EH (cell line): Measurements from ENCODE around the gene POLR2L.
A peak's percentile ranks its signal among the peaks of the same experiment; 100 is the strongest.

Experiments
- DNase-seq: peaks from one replicate; pipeline ENCODE4 v3.0.0-alpha.2; 2015; ENCODE audit warnings: low read depth

The POLR2L gene

DNA sequence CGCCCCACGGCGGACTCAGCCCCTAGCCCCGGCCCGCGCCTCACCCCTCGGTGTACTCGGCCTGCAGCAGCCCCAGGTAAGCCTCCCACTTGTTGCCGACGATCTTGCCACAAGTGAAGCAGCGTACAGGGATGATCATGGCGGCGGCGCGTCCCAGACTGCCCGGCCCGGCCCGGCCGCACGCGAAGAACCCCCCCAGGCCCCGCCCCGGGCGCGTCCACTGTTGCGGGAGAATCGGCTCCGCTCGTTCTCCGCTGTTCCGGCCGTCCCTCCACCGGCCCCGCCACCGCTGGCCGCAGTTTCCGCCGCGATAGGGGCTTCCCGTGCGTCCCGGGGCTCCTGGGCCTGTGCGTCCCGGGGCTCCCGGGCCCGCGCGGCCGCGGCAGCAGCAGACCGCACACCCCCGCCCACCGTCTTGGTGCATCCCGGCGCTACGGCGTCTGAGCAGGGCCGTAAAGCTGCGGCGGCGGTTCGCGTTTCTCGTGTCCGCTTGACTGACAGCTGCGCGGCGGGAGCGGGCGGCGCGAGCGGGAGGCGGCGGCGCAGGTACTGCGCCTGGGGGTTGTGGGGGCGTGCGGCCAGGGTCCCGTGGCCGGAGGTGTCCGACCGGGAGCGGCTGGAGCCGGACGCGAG, at the start of gene POLR2L, which contains the start of gene TSPAN4:
Gene POLR2L (minus strand): TSS at position 160 of the 633 bp plus-strand sequence. CDS start 21 bp downstream, at position 139.
Gene TSPAN4 (plus strand): TSS at position 483 of the 633 bp plus-strand sequence. CDS start 7,453 bp downstream, outside the sequence.
- DNase-seq = peak; percentile 87

DNA sequence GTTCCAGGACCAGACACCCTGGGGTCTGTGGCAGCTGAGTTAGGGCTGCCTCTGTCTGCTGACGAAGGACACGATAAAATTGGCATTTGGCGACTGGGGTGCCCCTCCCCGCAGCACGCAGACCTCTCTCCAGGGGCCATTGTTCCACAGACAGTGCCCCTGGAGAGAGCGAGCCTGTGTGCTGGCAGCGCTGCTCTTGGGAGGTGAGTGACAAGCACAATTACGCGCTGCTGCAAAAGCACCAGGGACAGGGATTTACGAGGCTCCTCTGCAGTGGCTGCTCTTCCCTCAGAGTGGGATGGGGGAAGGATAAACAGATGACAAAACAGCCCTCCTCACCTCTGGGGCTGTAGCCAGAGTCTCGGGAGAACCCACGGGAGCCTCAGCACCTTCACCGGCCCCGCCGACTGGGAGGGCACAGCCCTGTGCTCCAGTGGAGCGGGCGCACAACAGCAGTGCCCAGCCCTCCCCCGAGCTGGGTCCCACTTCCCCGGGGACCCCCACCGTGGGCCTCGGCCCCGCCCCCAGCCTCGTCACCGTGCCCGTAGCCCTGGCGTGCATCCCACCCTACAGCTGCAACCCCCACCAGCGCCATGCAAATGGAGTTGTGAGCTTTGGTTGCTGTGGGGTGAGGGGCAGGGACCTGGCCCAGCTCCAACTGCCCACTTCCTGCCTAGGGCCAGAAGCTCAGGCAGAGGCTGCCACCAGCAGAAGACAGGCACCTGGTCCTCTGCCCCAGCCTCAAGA, 48.6 kb upstream of the POLR2L start:
- DNase-seq = no peak

DNA sequence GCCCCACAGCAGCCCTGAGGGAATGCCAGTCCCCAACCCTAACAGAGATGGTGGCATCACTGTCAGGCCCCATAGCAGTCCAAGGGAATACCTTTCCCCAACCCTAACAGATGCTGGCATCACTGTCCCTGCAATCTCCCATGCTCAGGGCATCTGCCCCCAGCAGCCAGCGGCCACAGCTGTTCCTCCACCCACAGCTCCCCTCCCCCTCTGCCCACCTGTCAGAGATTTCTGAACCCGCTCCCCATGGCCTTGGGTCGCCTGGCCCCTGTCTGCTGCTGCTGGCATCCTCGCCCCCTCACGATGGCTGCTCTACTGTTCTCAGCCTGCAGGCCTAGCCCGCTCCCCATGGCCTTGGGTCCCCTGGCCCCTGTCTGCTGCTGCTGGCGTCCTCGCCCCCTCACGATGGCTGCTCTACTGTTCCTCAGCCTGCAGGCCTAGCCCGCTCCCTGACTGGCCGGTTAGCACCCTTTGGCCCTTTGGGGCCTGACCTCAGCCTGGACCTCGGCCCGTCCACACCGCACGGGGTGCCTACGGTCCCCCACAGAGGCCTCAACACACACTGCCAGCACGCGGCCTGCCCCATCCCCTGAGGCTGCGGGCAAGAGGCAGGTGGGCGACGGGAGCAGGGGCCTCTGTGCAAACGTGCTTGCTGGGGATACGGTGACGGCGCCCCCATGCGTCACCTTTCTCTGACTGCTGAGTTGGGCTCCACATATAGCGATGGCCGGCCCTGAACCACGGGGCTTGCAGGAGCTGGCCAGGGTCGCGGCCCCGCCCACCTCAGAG, 47.6 kb upstream of the POLR2L start:
- no peak for DNase-seq

DNA sequence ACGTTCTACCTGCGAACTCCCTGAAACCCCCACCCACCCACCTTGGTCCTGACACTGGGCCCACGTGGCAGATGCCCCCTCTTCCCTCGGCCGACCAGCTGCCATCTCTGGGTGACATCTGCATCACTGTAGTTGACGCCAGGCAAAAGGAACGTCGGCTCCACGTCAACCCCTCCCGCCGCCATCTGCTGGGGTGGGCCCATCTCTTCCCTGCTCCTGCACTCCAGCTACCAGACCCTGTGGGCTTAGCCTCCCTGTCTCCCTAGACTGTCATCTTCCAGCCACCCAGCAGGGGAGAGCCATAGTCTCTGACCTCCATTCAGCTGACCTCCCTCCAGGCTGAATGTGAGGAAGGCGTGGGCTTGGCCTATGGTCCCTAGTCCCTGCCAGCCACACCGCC, 46.9 kb upstream of the POLR2L start:
- DNase-seq = no peak

- no peak for DNase-seq
These were observed 46.2 kb upstream of the POLR2L start for GRCh38 chr11:888310-889212.

- no peak for DNase-seq
These were observed 45.3 kb upstream of the POLR2L start for GRCh38 chr11:887589-887988.

DNA sequence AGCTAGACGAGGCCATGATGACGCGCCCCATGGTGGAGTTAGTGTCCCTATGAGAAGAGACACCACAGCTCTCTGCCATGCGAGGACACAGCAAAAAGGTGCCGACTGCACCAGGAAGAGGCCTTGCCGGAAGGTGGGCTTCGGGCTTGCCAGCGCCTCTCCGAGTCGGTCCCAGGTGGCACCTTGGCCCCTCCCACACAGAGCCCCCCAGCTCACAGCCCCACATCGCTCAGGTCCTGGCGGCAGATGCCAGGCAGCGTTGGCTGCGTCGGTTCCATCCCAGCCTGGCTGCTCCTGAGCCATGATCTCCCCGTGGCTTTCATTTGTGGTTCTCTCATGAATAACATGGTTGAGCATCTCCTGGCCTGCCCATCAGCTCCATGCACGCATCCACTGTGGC, 44.2 kb upstream of the POLR2L start:
- no peak for DNase-seq

DNA sequence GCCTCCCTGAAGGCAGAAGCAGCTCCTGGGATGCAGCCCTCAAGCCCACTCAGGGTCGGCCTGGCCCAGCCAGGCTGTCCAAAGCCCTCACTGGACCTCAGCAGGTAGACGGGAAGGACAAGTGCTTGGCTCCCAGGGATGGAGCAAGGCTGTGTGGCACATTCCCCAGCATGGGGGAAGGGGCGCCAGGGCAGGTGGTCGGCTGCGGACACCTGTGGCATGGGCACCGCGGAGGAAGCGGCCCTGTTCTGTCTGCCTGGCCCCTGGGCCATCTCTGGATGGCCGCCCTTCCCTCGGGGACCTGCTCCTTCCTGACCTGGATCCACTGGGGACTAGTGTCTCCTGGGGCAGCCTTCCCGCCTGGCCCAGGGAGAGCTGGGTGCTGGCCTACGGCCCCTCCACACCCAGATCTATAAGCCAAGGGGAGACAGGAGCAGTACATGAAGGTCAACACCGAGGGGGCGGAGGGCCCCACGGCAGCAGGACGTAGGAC, 42.3 kb upstream of the POLR2L start:
- no peak for DNase-seq

- DNase-seq = no peak
These were observed 41.2 kb upstream of the POLR2L start for GRCh38 chr11:883527-883926.

DNA sequence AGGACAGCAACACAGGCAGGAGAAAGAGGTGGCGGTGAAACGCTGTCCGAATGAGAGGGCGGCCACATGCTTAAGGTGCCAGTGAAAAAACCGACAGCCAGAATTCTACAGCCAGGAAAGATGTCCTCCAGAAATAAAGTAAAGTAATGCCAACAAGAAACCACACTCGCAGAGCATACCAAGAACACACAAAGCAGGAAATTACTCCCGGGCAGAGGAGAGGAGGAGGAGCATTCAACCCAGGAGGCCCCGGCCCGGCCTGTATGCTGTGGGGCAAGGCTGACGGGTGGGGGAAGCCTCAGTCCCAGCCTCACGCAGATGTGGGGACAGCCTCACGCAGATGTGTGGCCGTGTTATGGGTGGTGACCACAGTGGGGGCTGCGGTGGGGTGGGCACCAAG, 40.3 kb upstream of the POLR2L start:
- DNase-seq = no peak

DNA sequence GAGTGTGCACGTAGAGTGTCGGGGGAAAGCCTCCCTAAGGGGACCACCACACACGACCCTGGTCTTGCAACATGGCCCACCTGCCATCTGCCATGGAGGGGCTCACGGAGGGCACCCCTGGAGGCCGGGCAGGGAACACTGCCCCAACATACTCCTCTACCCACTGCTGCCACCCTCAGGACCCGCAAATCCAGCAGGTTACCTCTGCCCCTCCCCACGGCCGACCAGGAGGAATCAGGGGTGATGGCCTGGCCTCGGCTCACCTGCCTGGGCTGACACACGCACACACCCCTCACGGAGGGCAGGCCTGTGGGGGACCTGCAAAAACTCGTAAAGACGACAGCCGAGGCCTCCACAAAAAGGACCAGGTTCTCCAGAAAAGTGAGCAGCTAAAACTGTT, 38.1 kb upstream of the POLR2L start:
- DNase-seq = no peak

GRCh38 chr11:877565-877964, 35.2 kb upstream of the POLR2L start:
- DNase-seq = no peak

- DNase-seq = no peak
These were observed 34.2 kb upstream of the POLR2L start for GRCh38 chr11:876545-876944.

DNA sequence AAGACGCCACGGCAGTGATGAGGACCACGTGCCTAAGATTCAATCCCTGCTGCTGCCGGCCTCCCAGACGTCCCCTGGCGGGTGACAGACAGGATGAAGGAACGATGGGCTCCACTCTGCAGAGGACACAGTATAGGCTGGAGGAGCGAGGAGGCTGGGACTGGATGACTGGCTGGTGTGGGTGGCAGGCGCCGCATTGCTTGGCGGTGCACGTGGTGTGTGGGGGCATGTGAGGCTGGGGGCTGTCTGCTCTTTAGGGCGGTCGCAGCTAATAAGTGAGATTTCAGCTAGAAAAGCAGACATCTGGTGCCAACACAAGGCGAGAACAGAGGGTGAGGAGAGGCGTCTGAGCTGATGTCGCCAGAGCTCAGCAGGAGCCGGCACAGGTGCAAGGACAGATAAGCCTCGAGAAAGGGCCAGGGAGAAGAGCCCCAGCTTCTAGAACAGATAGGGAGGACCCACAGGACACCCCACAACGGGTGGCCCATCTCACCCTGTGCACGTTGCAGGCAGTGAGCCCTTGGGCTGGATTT, 33.5 kb upstream of the POLR2L start:
- DNase-seq = no peak

DNA sequence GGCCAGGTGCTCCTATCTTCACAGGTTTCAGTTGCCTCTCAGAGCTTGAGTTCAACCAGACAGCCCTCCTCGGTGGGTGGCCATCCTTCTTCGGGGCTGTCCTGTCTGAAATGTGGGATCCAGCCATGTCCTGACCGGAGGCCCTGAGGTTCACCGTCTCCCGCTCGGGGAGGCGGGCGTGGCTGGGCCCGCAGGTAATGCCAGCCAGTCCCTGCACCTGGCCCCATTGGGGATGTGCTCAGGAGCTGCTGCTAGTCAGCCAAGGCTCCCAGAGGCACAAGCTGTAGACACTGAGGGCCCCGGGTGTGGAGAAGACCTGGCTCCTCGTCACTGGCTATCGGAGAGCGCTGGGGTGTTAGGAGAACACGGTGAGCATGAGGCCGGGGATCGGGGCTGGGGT, 32.9 kb upstream of the POLR2L start:
- no peak for DNase-seq

DNA sequence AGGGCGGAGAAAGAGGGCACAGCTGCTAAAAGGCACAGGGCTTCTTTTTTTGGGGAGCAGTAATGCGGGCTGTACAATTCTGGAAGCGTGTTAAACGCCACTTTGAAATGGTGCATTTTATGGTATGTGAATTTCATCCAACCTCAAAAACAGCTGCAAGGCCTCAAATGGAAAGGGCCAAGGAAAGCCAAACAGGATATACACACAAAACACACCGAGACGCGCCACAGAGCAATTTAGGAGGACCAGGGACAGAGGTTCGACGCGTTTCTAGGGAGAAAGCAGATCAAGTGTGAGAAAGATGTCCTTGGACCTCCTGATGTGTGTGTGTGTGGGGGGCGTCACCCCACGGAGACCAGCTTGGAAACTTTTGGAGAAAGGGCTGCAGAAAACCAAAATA, 31.4 kb upstream of the POLR2L start:
- DNase-seq = no peak

GRCh38 chr11:872799-873198, 30.5 kb upstream of the POLR2L start:
- DNase-seq = no peak

- no peak for DNase-seq
These were observed 29.1 kb upstream of the POLR2L start for GRCh38 chr11:871472-871871.

- DNase-seq = no peak
These were observed 28.1 kb upstream of the POLR2L start for GRCh38 chr11:870418-870817.

DNA sequence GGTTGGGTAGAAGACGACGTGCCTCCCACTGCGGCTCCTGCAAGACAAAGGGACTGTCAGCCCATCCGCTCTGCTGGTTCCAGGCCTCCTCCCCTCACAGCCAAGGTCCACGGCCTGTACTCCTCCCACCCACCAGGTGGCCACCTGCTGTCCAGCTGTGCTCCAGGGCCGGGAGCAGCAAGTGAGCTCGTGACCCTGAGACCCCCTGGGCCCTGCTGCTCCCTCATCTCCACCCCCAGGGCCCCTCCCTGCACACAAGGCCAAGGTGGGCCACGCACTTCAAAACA, 27.7 kb upstream of the POLR2L start:
- DNase-seq = peak; percentile 12

DNA sequence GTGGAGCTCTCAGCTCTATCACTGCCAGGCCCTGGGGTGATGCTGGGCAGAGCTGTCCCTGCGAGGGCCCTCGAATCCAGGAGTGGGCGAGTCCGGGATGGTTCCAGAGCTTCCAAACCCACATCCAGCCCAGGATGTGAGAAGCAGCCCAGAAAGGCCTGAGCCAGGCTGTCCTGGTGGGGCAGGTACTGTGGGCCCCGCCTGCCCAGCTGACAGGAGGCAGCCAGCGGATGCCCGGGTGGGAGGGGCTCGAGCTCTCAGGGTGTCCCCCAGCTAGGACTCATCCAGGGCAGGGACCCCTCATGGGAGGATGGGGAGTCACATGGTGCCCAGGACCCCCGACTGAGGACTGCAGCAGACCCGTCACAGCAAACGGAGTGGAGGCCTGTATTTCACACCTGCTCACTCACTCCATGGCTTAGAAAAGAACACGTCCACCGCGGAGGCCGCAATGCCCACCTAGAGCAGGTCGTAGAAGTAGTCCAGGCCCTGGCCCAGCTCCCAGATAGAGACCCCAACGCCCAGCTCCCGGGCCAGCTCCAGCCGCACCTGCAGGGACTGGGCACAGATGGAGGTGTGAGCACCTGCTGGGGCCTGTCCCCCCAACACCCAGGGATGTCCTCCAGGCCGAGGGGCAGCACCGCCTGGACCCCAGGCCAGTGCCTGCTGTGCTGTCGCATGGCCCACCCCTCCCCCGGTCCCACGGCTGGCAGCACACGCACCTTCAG, 27.2 kb upstream of the POLR2L start:
- DNase-seq = no peak
